HepG2 (cell line): ENCODE data around the gene TCAF1. TPM values are rescaled to one million over a fixed set of nuclear protein-coding genes. Genes with fewer than 3 reads are reported as not detected.

ENCODE experiments used
- GABPB1 ChIP-seq: IDR thresholded peaks from 2 replicates; pipeline ENCODE4 v1.6.1; 2016; ENCODE audit warnings: mild to moderate bottlenecking, missing genetic modification reagents, moderate library complexity, missing compliant biosample characterization
- HNRNPK ChIP-seq: fragments of 200-400 bp; formaldehyde crosslinking; IDR thresholded peaks from 2 replicates; pipeline ENCODE4 v1.6.1; 2018; ENCODE audit warnings: low read length, low read depth, moderate library complexity, mild to moderate bottlenecking; ENCODE audit not compliant: poor library complexity, severe bottlenecking
- HNRNPLL ChIP-seq: fragments of 200-400 bp; formaldehyde crosslinking; IDR thresholded peaks from 2 replicates; pipeline ENCODE4 v1.6.1; 2017; ENCODE audit warnings: mild to moderate bottlenecking, low read depth, low read length; ENCODE audit not compliant: poor library complexity, severe bottlenecking
- MBD4 ChIP-seq: IDR thresholded peaks from 2 replicates; pipeline ENCODE4 v1.6.1; 2012; ENCODE audit warnings: low read length, inconsistent platforms, borderline replicate concordance
- NCOA2 ChIP-seq: sonication (generic); formaldehyde crosslinking; IDR thresholded peaks from 2 replicates; pipeline ENCODE4 v1.8.0; 2022; ENCODE audit warnings: inconsistent platforms
- POLR2AphosphoS5 ChIP-seq: IDR thresholded peaks from 2 replicates; pipeline ENCODE4 v1.6.1; 2012; ENCODE audit warnings: low read depth, low read length
- RBFOX2 ChIP-seq: fragments of 200-400 bp; formaldehyde crosslinking; IDR thresholded peaks from 2 replicates; pipeline ENCODE4 v1.6.1; 2017; ENCODE audit warnings: low read depth, mild to moderate bottlenecking, low read length
- RELA ChIP-seq: sonication (generic); formaldehyde crosslinking; IDR thresholded peaks from 2 replicates; pipeline ENCODE4 v1.4.0; 2020; ENCODE audit warnings: missing genetic modification reagents
- SAFB2 ChIP-seq: sonication (generic); formaldehyde crosslinking; IDR thresholded peaks from 2 replicates; pipeline ENCODE4 v1.5.1; 2020; ENCODE audit warnings: missing genetic modification reagents, low read depth, mild to moderate bottlenecking, borderline replicate concordance
- SAP130 ChIP-seq: IDR thresholded peaks from 2 replicates; pipeline ENCODE4 v1.6.1; 2016; ENCODE audit warnings: low read depth
- SNRNP70 ChIP-seq: fragments of 200-400 bp; formaldehyde crosslinking; IDR thresholded peaks from 2 replicates; pipeline ENCODE4 v1.6.1; 2017; ENCODE audit warnings: mild to moderate bottlenecking, low read depth, low read length, moderate library complexity
- SOX13 ChIP-seq, 3 experiments: fragments of 450-650 bp in 1 of 3; sonication (generic) in 1 of 3; formaldehyde crosslinking in 1 of 3; IDR thresholded peaks in 2 of 3; conservative IDR thresholded peaks in 1 of 3; 2 replicates each; pipeline versions ENCODE4 v1.5.0 to v1.6.1; 2016 to 2020; ENCODE audit warnings: antibody characterized with exemption in 1 of 3, mild to moderate bottlenecking in 1 of 3, missing compliant biosample characterization in 1 of 3, missing genetic modification reagents in 1 of 3, moderate library complexity in 1 of 3
- SRSF1 ChIP-seq: fragments of 200-400 bp; formaldehyde crosslinking; optimal IDR thresholded peaks from 2 replicates; pipeline ENCODE3; 2017; ENCODE audit warnings: mild to moderate bottlenecking, low read depth, low read length, moderate library complexity
- TGIF2 ChIP-seq: IDR thresholded peaks from 2 replicates; pipeline ENCODE4 v1.6.1; 2016; ENCODE audit warnings: control low read depth, missing compliant biosample characterization
- ZFP62 ChIP-seq: sonication (generic); formaldehyde crosslinking; IDR thresholded peaks from 2 replicates; pipeline ENCODE4 v1.4.0; 2020; ENCODE audit warnings: missing genetic modification reagents
- ZFP90 ChIP-seq: sonication (generic); formaldehyde crosslinking; IDR thresholded peaks from 2 replicates; pipeline ENCODE4 v1.8.0; 2022; ENCODE audit warnings: missing genetic modification reagents, mild to moderate bottlenecking, inconsistent platforms, borderline replicate concordance
- ZNF331 ChIP-seq: sonication (generic); formaldehyde crosslinking; IDR thresholded peaks from 2 replicates; pipeline ENCODE4 v1.4.0; 2020; ENCODE audit warnings: missing genetic modification reagents
- ZNF776 ChIP-seq: sonication (generic); formaldehyde crosslinking; IDR thresholded peaks from 2 replicates; pipeline ENCODE4 v1.4.0; 2020; ENCODE audit warnings: mild to moderate bottlenecking, missing genetic modification reagents
- polyA plus RNA-seq, 8 experiments: library from polyadenylated mRNA; depleted of rRNA in 3 of 8; stranded (reverse) in 7 of 8; unstranded in 1 of 8; fragments of >200 nt; fragmentation: Illumina TruSeq in 4 of 8; extraction: Trizol in 4 of 8; gene quantifications; 2 replicates each; pipeline versions ENCODE4 v1.2.1 to v1.2.3, GENCODE V29; 2011 to 2016; ENCODE audit warnings: low read depth in 4 of 8, missing spikeins in 1 of 8, mixed read lengths in 1 of 8; ENCODE audit not compliant: insufficient read depth in 1 of 8
- total RNA-seq, 5 experiments: library from RNA; depleted of rRNA; stranded (reverse); fragments of >200 nt; fragmentation: Illumina TruSeq; extraction: Trizol; gene quantifications; 2 replicates each; pipeline ENCODE4 v1.2.3, GENCODE V29; 2016; ENCODE audit warnings: low read depth in 1 of 5
- TF ChIP-seq, protein P1 (sequence below): sonication (generic); formaldehyde crosslinking; IDR thresholded peaks from 2 replicates; pipeline ENCODE4 v1.4.0; 2020; ENCODE audit warnings: mild to moderate bottlenecking, missing genetic modification reagents
- TF ChIP-seq, protein P2 (sequence below): sonication (generic); formaldehyde crosslinking; IDR thresholded peaks from 2 replicates; pipeline ENCODE4 v1.9.0; 2021; ENCODE audit warnings: missing genetic modification reagents, borderline replicate concordance
- TF ChIP-seq, protein P3 (sequence below): IDR thresholded peaks from 2 replicates; pipeline ENCODE4 v1.6.1; 2016; ENCODE audit warnings: missing compliant biosample characterization, missing genetic modification reagents, borderline replicate concordance
- TF ChIP-seq, protein P4 (sequence below): sonication (generic); formaldehyde crosslinking; IDR thresholded peaks from 2 replicates; pipeline ENCODE4 v1.4.0; 2020; ENCODE audit warnings: mild to moderate bottlenecking, missing genetic modification reagents

TCAF1 gene
- total and polyA plus RNA-seq, 2 of the 13 experiments (the other 11 are each of a cell fraction or from before 2014, with no cell fraction given) = 36.2 to 101 TPM

DNA sequence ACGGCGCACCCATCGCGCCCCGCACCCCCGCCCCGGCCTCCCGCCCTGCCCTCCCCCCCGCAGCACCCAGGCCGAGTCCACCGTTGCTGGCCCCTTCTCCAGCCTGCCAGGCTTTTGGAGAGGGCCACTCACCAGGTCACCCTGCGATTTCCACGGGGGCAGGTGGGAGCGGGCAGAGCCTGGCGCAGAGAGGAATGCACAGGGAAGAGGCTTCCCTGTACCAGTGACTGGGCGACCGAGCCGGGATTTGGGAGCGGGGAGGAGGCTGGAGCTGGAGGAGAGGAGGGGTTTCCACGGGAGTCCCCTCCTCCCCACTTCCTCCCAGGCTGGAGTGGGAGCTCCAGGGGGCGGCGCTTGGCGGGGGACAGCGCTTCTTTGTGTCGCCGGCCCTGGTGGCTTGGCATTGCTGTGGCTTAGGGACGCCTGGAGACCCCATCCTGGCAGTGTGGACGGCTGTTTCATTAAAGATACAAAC lies 19.3 kb downstream of the TCAF1 start (continued):
- TF ChIP-seq, protein P1, sequence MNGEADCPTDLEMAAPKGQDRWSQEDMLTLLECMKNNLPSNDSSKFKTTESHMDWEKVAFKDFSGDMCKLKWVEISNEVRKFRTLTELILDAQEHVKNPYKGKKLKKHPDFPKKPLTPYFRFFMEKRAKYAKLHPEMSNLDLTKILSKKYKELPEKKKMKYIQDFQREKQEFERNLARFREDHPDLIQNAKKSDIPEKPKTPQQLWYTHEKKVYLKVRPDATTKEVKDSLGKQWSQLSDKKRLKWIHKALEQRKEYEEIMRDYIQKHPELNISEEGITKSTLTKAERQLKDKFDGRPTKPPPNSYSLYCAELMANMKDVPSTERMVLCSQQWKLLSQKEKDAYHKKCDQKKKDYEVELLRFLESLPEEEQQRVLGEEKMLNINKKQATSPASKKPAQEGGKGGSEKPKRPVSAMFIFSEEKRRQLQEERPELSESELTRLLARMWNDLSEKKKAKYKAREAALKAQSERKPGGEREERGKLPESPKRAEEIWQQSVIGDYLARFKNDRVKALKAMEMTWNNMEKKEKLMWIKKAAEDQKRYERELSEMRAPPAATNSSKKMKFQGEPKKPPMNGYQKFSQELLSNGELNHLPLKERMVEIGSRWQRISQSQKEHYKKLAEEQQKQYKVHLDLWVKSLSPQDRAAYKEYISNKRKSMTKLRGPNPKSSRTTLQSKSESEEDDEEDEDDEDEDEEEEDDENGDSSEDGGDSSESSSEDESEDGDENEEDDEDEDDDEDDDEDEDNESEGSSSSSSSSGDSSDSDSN = peak; percentile 2; the same call in 1 of the 2 replicates
- TF ChIP-seq TGIF2 (CRISPR knock-in tag) = no peak
- TF ChIP-seq, protein P2, sequence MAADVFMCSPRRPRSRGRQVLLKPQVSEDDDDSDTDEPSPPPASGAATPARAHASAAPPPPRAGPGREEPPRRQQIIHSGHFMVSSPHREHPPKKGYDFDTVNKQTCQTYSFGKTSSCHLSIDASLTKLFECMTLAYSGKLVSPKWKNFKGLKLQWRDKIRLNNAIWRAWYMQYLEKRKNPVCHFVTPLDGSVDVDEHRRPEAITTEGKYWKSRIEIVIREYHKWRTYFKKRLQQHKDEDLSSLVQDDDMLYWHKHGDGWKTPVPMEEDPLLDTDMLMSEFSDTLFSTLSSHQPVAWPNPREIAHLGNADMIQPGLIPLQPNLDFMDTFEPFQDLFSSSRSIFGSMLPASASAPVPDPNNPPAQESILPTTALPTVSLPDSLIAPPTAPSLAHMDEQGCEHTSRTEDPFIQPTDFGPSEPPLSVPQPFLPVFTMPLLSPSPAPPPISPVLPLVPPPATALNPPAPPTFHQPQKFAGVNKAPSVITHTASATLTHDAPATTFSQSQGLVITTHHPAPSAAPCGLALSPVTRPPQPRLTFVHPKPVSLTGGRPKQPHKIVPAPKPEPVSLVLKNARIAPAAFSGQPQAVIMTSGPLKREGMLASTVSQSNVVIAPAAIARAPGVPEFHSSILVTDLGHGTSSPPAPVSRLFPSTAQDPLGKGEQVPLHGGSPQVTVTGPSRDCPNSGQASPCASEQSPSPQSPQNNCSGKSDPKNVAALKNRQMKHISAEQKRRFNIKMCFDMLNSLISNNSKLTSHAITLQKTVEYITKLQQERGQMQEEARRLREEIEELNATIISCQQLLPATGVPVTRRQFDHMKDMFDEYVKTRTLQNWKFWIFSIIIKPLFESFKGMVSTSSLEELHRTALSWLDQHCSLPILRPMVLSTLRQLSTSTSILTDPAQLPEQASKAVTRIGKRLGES = no peak
- no peak for TF ChIP-seq MBD4
- TF ChIP-seq SNRNP70 = no peak
- TF ChIP-seq ZFP90 (CRISPR knock-in tag) = no peak
- TF ChIP-seq GABPB1 (CRISPR knock-in tag) = peak; percentile 72
- TF ChIP-seq ZNF331 (CRISPR knock-in tag) = no peak; the same call in 1 of the 2 replicates
- peak; percentile 53 for TF ChIP-seq SRSF1
- TF ChIP-seq ZFP62 (CRISPR knock-in tag) = no peak
- TF ChIP-seq SAP130 (CRISPR knock-in tag) = peak; percentile 9; the same call in 1 of the 2 replicates
- TF ChIP-seq SAFB2 (CRISPR knock-in tag) = no peak; the same call in 1 of the 2 replicates
- no peak for TF ChIP-seq HNRNPK
- TF ChIP-seq RBFOX2 = peak; percentile 81
- TF ChIP-seq RELA (CRISPR knock-in tag) = no peak
- TF ChIP-seq SOX13 (IDR thresholded peaks at IDR 0.05) = no peak
- TF ChIP-seq SOX13 (CRISPR knock-in tag; conservative IDR thresholded peaks at IDR 0.05 in 1 of 2, IDR thresholded peaks at IDR 0.05 in 1 of 2) = peak in 1 of 2 experiments; percentile 21; a peak in 1 of 4 replicates
- peak; percentile 22 for TF ChIP-seq HNRNPLL
- TF ChIP-seq, protein P3, sequence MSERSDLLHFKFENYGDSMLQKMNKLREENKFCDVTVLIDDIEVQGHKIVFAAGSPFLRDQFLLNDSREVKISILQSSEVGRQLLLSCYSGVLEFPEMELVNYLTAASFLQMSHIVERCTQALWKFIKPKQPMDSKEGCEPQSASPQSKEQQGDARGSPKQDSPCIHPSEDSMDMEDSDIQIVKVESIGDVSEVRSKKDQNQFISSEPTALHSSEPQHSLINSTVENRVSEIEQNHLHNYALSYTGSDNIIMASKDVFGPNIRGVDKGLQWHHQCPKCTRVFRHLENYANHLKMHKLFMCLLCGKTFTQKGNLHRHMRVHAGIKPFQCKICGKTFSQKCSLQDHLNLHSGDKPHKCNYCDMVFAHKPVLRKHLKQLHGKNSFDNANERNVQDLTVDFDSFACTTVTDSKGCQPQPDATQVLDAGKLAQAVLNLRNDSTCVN (CRISPR knock-in tag) = peak; percentile 18; the same call in 1 of the 2 replicates
- peak; percentile 70 for TF ChIP-seq POLR2AphosphoS5
- 0 out of 2 replicates have a peak, but pooled peaks have one; percentile 33 for TF ChIP-seq ZNF776
- TF ChIP-seq, protein P4, sequence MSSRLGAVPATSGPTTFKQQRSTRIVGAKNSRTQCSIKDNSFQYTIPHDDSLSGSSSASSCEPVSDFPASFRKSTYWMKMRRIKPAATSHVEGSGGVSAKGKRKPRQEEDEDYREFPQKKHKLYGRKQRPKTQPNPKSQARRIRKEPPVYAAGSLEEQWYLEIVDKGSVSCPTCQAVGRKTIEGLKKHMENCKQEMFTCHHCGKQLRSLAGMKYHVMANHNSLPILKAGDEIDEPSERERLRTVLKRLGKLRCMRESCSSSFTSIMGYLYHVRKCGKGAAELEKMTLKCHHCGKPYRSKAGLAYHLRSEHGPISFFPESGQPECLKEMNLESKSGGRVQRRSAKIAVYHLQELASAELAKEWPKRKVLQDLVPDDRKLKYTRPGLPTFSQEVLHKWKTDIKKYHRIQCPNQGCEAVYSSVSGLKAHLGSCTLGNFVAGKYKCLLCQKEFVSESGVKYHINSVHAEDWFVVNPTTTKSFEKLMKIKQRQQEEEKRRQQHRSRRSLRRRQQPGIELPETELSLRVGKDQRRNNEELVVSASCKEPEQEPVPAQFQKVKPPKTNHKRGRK = no peak
- TF ChIP-seq NCOA2 (CRISPR knock-in tag) = 0 out of 2 replicates have a peak, but pooled peaks have one; percentile 5
